ENCODE results near the gene GAS2L1.

GAS2L1 gene

DNA sequence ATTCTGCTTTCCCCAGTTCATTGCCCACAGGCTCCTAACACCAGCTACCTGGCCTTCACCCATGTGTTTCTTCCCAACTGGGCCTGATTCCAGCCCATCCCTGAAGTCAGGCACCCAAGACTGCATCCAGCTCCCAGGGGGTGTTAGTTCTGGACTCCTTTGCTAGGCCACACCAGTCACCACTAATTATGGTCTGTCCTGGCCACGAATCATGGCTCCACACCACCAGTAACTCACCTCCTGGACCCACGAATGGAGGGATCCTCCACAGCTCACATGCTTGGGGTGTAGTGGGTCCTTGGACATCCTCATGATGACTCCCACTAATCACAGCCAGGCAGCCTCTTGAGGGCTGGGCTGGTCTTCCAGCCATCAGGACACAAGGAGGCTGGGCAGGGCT is 12.6 kb downstream of the GAS2L1 start:
- Histone ChIP-seq H3K9me3 (ENCODE audit: control insufficient read depth, insufficient read depth, low read depth, low read length) (no peaks in the 10 kb centered on the region), H3K4me3 (ENCODE audit: low read depth, low read length) (no peak overlapping the region), H3K27ac (ENCODE audit: extremely low read depth, low read depth, low read length) (no peak overlapping the region), H3K4me1 (ENCODE audit: control insufficient read depth, insufficient read depth, low read length) (peaks cover 6% of the 10 kb centered on the region), H3K36me3 (ENCODE audit: control insufficient read depth in 2 of 2, insufficient read depth in 1 of 2, low read length in 2 of 2) (no peaks in the 10 kb centered on the region; a peak in 1 of 3 replicates)
- ChIA-PET POLR2A (no interaction called here), CTCF (interaction anchor here (1.0 to 2.3 kb wide), 3 partner anchors 8 to 40 kb away, joined by 3 to 6 read pairs (median 3); no protein-coding TSS in a partner anchor)
- peak; percentile 18; the same call in 1 of the 2 replicates for TF ChIP-seq GLIS1 (tag by site-specific recombination; IDR thresholded peaks at IDR 0.05)
- TF ChIP-seq, protein P1, sequence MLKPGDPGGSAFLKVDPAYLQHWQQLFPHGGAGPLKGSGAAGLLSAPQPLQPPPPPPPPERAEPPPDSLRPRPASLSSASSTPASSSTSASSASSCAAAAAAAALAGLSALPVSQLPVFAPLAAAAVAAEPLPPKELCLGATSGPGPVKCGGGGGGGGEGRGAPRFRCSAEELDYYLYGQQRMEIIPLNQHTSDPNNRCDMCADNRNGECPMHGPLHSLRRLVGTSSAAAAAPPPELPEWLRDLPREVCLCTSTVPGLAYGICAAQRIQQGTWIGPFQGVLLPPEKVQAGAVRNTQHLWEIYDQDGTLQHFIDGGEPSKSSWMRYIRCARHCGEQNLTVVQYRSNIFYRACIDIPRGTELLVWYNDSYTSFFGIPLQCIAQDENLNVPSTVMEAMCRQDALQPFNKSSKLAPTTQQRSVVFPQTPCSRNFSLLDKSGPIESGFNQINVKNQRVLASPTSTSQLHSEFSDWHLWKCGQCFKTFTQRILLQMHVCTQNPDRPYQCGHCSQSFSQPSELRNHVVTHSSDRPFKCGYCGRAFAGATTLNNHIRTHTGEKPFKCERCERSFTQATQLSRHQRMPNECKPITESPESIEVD (tag by site-specific recombination; IDR thresholded peaks at IDR 0.05) = no peak
- TF ChIP-seq, protein P2, sequence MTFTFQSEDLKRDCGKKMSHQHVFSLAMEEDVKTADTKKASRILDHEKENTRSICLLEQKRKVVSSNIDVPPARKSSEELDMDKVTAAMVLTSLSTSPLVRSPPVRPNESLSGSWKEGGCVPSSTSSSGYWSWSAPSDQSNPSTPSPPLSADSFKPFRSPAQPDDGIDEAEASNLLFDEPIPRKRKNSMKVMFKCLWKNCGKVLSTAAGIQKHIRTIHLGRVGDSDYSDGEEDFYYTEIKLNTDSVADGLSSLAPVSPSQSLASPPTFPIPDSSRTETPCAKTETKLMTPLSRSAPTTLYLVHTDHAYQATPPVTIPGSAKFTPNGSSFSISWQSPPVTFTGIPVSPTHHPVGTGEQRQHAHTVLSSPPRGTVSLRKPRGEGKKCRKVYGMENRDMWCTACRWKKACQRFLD (tag by site-specific recombination; IDR thresholded peaks at IDR 0.05) = no peak
- TF ChIP-seq ZNF560 (tag by site-specific recombination; IDR thresholded peaks at IDR 0.05; ENCODE audit: borderline replicate concordance) = no peak
- TF ChIP-seq, protein P3, sequence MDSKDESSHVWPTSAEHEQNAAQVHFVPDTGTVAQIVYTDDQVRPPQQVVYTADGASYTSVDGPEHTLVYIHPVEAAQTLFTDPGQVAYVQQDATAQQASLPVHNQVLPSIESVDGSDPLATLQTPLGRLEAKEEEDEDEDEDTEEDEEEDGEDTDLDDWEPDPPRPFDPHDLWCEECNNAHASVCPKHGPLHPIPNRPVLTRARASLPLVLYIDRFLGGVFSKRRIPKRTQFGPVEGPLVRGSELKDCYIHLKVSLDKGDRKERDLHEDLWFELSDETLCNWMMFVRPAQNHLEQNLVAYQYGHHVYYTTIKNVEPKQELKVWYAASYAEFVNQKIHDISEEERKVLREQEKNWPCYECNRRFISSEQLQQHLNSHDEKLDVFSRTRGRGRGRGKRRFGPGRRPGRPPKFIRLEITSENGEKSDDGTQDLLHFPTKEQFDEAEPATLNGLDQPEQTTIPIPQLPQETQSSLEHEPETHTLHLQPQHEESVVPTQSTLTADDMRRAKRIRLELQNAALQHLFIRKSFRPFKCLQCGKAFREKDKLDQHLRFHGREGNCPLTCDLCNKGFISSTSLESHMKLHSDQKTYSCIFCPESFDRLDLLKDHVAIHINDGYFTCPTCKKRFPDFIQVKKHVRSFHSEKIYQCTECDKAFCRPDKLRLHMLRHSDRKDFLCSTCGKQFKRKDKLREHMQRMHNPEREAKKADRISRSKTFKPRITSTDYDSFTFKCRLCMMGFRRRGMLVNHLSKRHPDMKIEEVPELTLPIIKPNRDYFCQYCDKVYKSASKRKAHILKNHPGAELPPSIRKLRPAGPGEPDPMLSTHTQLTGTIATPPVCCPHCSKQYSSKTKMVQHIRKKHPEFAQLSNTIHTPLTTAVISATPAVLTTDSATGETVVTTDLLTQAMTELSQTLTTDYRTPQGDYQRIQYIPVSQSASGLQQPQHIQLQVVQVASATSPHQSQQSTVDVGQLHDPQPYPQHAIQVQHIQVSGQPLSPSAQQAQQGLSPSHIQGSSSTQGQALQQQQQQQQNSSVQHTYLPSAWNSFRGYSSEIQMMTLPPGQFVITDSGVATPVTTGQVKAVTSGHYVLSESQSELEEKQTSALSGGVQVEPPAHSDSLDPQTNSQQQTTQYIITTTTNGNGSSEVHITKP (tag by site-specific recombination; IDR thresholded peaks at IDR 0.05) = peak; percentile 54

DNA sequence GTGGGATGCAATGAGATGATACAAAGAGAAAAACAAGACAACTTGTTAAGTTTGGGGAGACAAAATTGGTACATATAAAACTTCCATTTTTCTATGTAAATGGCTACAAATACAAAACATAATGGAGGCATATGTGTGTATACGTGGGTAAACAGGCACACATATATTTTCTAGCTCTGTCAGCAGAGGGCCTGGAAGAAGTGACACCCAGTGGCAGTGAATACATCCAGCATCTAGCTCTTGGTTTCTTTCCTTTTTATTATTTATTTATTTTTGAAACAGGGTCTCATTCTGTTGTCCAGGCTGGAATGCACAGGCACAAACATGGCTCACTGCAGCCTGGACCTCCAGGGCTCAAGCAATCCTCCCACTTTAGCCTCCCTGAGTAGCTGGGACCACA is 14.1 kb downstream of the GAS2L1 start:
- Histone ChIP-seq H3K36me3 (ENCODE audit: control insufficient read depth in 2 of 2, insufficient read depth in 1 of 2, low read length in 2 of 2) (no peaks in the 10 kb centered on the region; a peak in 1 of 3 replicates), H3K4me1 (ENCODE audit: control insufficient read depth, insufficient read depth, low read length) (no peaks in the 10 kb centered on the region; the same call in 1 of the 2 replicates), H3K27ac (ENCODE audit: extremely low read depth, low read depth, low read length) (no peak overlapping the region), H3K4me3 (ENCODE audit: low read depth, low read length) (no peak overlapping the region), H3K9me3 (ENCODE audit: control insufficient read depth, insufficient read depth, low read depth, low read length) (no peaks in the 10 kb centered on the region)
- POLR2A ChIA-PET = interaction anchor here (0.9 to 1.2 kb wide), 2 partner anchors 14 to 19 kb away, joined by 4 read pairs; partner anchors contain the start of gene GAS2L1
- TF ChIP-seq ZNF660 (tag by site-specific recombination; IDR thresholded peaks at IDR 0.05) (no peak), KLF8 (tag by site-specific recombination; IDR thresholded peaks at IDR 0.05) (no peak)
- TF ChIP-seq, protein P4, sequence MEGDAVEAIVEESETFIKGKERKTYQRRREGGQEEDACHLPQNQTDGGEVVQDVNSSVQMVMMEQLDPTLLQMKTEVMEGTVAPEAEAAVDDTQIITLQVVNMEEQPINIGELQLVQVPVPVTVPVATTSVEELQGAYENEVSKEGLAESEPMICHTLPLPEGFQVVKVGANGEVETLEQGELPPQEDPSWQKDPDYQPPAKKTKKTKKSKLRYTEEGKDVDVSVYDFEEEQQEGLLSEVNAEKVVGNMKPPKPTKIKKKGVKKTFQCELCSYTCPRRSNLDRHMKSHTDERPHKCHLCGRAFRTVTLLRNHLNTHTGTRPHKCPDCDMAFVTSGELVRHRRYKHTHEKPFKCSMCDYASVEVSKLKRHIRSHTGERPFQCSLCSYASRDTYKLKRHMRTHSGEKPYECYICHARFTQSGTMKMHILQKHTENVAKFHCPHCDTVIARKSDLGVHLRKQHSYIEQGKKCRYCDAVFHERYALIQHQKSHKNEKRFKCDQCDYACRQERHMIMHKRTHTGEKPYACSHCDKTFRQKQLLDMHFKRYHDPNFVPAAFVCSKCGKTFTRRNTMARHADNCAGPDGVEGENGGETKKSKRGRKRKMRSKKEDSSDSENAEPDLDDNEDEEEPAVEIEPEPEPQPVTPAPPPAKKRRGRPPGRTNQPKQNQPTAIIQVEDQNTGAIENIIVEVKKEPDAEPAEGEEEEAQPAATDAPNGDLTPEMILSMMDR (tag by site-specific recombination; IDR thresholded peaks at IDR 0.05) = peak; percentile 32; the same call in 1 of the 2 replicates
- CTCF ChIA-PET = interaction anchor here (1.0 to 2.5 kb wide), 3 partner anchors 14 to 70 kb away, joined by 4 to 15 read pairs (median 5); partner anchors contain the start of gene GAS2L1

DNA sequence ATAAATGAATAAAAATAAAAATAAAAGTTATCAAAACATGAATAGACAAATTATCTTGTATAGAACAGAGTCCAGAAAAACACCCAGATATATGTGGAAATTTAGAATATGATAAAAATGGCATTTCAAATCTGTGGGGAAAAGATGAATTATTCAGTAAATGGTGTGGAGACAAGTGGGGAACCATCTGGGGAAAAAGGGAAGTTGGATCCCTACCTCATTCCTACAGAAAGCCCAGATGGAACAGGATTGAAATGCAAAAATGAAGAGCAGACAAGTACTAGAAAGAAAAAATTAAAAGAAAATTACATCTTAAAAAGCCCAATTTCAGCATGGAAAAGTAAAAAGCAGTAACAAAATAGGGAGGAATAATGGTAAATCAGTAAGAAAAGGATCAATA is 17.2 kb downstream of the GAS2L1 start:
- TF ChIP-seq ZNF624 (tag by site-specific recombination; IDR thresholded peaks at IDR 0.05) = no peak
- TF ChIP-seq, protein P5, sequence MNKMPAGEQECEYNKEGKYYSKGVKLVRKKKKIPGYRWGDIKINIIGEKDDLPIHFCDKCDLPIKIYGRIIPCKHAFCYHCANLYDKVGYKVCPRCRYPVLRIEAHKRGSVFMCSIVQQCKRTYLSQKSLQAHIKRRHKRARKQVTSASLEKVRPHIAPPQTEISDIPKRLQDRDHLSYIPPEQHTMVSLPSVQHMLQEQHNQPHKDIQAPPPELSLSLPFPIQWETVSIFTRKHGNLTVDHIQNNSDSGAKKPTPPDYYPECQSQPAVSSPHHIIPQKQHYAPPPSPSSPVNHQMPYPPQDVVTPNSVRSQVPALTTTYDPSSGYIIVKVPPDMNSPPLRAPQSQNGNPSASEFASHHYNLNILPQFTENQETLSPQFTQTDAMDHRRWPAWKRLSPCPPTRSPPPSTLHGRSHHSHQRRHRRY (tag by site-specific recombination; IDR thresholded peaks at IDR 0.05) = no peak
- no peak overlapping the region for H3K27ac ChIP-seq (ENCODE audit: extremely low read depth, low read depth, low read length)
- ChIA-PET CTCF (interaction anchor here (0.6 to 1.9 kb wide), 2 partner anchors 11 to 17 kb away, joined by 3 to 4 read pairs; partner anchors contain the start of gene GAS2L1), POLR2A (no interaction called here)
- no peaks in the 10 kb centered on the region for H3K4me1 ChIP-seq (ENCODE audit: control insufficient read depth, insufficient read depth, low read length)
- H3K4me3 ChIP-seq (ENCODE audit: low read depth, low read length) = no peak overlapping the region
- peaks cover 0 to 30% of the 10 kb centered on the region in 2 experiments; a peak in 2 of 3 replicates for H3K36me3 ChIP-seq (ENCODE audit: control insufficient read depth in 2 of 2, insufficient read depth in 1 of 2, low read length in 2 of 2)
- H3K9me3 ChIP-seq (ENCODE audit: control insufficient read depth, insufficient read depth, low read depth, low read length) = no peaks in the 10 kb centered on the region

Data from HEK293 (cell line).